ENCODE measurements around the gene ULK2.
A peak's percentile ranks its signal among the peaks of the same experiment; 100 is the strongest.
"Not testable (repeated sequence)": the region's sequence is repeated elsewhere in the genome, so short reads cannot be mapped to it uniquely, and the experiment has no call there.

Gene ULK2

DNA sequence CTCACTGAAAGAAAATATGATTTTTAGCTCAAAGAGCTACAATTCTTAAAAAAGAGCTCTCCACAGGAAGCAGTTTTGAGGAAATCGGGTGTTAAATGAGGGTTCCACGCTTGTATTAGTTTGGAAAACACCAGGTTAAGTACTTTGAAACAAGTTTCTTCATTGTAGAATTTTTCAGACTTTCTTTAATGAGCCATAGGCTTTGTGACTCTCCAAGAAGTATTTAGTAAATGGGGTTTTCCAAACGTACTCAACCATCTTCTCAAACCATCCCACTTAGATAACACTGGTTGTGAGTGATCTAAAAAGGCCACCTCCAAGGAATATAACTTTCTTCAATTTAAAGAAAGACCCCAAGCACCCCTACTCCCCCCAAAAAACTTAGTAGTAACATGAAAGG, 2.7 kb downstream of the ULK2 start:
- DNase-seq (ENCODE audit: low read depth), result no peak

DNA sequence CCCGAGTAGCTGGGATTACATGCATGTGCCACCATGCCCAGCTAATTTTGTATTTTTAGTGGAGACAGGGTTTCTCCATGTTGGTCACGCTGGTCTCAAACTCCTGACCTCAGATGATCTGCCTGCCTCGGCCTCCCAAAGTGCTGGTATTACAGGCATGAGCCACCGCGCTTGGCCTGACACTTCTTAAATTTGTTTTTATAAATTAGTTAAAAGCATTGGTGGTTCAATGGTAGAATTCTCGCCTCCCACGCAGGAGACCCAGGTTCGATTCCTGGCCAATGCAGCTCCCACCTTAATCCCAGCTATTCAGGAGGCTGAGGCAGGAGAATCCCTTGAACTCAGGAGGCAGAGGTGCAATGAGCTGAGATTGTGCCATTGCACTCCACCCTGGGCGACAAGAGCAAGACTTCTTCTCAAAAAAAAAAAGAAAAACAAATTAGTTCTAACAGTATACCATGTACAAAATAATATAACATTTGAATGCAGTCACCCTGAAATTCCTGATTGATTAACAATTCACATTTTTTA, 7.0 kb downstream of the ULK2 start:
- DNase-seq (ENCODE audit: low read depth), result not testable (repeated sequence)

DNA sequence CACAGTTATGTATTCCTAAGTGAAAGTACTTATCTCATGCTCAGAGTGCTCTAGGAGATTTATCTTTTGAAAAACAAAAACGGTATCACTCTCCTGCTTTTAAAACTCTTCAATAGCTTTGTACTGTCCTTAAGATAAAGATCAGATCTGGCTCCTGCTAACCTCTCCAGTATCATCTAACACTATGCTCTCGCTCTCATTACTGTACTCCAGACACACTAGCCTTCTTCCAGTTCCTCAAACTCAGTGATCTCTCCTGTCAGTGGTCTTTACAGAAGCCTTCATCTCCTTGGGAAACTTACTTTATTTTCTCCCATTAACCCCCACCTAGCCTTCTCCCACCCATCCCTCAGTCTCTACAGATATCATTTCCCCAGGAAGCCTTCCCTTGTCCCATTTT, 10.1 kb downstream of the ULK2 start:
- DNase-seq (ENCODE audit: low read depth), result no peak

DNA sequence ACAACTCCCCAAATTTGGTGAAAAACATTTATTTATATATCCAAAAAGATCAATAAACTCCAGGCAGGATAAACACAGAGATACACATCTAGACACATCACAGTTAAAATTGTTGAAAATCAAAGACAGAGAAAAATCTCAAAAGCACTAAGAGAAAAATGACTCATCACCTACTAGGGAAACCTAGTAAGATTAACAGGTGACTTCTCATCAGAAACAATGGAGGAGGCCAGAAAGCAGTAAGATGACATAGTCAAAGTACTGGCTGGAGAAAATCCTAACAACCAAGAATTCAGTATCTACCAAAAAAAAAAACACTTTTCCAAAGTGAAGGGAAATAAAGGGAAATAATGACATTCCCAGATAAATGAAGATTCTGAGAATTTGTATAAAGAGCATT, 33.8 kb downstream of the ULK2 start:
- DNase-seq (ENCODE audit: low read depth), result no peak

DNA sequence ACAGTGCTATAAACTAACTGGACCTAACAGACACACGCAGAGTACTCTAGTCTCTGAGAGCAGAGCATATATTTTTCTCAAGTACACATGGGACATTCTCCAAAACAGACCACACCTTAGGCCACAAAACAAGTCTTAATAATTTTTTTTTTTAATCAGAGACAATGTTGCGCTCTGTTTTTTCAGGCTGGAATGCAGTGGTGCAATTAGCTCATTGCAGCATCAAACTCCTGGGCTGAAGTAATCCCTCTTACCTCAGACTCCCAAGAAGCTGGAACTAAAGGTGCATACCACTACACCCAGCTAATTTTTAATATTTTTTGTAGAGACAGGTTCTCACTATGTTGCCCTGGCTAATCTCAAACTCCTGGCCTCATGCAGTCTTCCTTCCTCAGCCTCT, 37.7 kb downstream of the ULK2 start:
- DNase-seq (ENCODE audit: low read depth), result no peak

DNA sequence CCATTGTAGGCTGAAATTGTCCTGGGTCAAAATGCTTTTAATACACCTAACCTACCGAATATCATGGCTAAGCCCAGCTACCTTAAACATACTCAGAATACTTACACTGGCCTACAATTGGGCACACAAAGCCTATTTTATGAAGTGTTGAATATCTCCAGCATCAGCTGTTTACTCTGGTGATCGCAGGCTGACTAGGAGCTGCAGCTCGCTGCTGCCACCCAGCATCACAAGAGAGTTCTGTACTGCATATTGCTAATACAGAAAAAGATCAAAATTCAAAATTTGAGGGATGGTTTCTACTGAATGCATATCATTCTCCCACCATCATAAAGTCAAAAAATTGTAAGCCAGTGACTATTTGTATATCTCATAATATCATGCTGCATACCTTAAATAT, 55.3 kb downstream of the ULK2 start:
- DNase-seq (ENCODE audit: low read depth), result no peak

DNA sequence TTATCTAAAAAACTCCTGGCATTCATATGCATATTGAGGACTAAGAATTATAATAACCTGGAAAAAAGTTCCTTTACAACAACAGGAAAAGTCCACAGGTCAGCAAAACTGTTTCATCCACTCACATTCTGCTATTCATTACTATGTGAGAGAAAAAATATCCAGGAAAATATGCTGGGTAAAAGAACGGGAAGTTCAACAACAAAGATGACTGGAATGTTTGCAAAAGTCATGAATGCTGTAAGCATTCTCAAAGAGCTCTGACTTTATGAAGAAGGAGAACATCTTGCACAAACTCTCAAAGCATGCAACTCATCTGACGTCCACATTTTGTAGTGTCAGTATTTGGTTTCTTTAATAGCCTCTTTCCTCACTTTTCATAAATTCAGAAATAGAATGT, 62.7 kb downstream of the ULK2 start:
- no peak for DNase-seq (ENCODE audit: low read depth)

DNA sequence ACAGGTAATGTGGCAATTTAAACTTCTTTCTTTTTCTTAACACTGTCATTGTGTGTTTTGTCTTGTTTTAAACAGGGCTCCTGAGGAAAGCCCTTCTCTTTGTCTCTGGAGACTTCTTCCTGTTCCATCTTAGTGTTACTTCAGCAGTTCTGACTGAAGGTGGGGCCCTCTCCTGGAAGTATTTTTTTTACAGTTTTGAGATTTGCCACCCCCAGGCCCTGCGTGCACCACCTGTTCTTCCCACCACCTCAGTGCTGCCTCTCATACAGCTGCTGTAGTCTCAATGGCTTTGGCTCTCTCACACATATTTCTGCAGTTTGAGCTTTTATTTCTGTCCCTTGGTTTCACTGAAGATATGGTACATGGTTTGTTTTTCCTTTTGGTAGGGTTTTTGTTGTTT, 67.2 kb downstream of the ULK2 start:
- DNase-seq (ENCODE audit: low read depth), result no peak

DNA sequence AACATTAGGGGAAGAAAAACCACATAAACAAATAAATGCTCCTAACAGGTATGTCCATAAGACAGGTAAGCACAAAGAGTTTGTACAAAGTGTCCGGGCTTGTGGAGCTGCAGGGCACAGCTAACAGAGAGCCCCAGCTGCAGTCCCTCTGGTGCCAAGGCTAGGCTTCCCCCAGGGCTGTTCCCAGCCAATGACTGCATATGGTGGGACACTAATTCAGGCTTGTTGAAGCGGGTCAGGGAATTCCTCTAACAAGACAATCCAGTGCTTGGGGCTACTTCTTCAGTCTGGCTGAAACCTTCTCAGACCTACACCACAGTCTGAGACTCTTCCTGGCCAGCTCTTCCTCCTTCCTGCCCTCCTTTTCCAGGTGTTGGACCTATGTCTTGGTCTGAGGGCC, 67.9 kb downstream of the ULK2 start:
- no peak for DNase-seq (ENCODE audit: low read depth)

DNA sequence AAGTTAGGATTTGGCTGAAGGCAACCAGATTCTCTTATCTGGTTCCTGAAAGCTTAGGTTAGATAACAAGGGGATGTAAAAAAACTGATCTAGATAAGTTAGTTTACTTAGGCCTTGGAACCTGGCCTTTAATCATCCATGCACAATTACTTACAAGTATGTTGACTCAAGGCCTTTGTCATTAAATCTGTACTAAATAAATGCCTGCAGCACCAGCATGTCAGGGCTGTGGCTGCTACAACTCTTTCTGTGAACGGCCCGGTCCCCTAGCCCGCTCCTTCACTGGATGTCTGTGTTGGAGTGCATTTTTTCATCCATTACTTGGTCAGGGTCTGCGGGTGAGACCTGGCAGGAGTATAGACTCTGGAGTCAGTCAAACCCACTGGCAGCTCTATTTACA, 71.3 kb downstream of the ULK2 start:
- DNase-seq (ENCODE audit: low read depth), result no peak

DNA sequence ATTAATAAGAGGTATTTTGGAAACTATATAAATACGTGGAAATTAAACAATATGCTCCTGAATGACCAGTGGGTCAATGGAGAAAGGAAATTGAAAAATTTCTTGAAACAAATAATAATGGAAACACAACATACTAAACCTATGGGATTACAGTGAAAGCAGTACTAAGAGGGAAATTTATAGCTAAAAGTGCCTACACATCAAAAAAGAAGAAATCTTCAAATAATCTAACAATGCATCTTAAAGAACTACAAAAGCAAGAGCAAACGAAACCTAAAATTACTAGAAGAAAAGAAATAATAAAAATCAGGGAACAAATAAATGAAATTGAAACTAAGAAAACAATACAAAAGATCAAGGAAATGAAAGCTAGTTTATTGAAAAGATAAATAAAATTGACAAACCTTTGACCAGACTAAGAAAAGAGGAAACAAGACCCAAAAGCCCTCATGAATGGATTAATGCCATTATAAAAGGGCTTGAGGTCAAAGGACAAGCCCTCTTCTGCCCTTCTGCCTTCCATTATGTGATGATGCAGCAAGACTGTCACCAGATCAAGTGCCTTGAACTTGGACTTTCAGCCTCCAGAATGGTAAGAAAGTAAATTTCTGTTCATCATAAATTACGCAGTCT, 75.7 kb downstream of the ULK2 start:
- no peak for DNase-seq (ENCODE audit: low read depth)

DNA sequence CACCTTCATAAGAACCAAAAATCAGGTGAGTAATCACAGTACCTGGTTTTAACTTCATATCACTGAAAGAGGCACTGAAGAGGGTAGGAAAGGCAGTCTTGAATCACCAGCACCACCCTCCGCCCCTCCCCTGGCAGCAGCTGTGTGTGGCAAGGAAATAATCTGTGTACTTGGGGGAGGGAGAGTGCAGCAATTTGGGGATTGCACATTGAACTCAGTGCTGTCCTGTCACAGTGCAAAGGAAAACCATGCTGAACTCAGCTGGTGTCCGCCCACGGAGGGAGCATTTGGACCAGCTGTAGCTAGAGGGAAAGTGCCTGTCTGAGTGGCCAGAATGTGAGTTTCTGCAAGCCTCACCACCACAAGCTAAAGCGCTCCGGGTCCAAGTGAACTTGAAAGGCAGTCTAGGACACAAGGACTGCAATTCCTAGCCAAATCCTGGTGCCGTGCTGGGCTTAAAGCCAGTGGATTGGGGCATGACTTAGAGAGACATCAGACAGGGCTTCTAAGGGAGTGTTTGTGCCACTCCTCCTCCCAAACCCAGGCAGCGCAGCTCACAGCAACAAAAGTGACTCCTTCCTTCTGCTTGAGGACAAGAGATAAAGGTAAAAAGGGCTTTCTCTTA, 79.9 kb downstream of the ULK2 start:
- no peak for DNase-seq (ENCODE audit: low read depth)

DNA sequence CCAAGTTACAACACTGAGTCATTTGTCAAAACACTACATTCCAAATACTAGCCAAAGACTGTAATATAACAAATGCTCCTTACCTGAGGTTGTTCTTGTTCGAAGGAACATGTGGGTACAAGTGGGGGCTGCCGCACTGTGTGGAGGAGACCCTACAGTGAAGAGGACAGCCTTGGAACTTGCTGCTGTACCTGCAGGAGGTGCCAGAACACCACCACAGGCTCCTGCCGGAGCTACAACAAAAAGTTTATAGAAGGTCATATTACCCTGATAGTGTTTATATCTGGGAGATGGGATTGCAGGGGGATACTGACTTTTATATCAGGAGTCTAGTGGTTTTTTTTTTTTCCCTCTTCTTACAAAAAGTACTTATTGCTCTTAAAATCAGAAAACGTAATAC, 81.9 kb downstream of the ULK2 start:
- DNase-seq (ENCODE audit: low read depth), result no peak

DNA sequence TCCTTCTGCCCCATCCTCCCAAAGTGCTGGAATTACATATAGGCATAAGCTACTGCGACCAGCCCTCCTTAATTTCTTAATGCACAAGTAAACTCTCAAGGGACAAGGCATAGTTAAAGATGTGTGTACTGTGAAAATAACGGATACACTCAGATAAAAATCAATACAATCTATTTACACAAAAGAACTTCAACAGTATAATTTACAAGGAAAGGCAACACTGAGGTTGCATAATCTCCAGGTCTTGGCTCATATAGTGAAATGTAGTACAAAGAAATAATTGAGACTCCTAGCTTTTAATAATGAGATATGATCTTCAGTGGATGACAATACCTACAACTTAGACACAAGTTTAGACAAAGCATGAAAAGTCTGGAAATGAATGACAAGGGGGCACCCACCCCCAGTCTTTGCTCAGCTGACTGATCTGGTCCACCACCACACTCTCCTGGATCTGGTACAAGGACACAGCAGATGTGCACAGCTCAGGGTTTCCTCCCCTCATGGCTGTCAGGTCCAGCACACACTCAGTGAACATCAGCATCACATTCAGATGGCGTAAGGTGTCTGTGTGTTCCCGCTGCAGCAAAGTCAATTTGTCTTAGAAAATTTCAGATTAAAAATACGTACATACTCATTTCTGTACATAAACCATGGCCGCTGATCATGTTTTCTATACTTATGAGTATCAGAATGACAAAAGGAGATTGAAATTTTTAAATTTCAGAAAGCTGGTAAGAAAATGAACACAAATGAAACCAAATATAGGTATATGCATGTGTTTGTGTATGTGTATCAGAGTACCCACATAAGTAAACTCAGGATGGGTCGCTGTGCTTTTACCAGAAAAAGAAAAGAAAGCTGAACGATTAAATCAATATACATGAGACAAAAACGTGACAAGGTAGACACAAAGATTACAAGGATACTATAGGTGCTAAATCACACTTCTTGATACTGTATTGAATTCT, 86.0 kb downstream of the ULK2 start:
- no peak for DNase-seq (ENCODE audit: low read depth)

DNA sequence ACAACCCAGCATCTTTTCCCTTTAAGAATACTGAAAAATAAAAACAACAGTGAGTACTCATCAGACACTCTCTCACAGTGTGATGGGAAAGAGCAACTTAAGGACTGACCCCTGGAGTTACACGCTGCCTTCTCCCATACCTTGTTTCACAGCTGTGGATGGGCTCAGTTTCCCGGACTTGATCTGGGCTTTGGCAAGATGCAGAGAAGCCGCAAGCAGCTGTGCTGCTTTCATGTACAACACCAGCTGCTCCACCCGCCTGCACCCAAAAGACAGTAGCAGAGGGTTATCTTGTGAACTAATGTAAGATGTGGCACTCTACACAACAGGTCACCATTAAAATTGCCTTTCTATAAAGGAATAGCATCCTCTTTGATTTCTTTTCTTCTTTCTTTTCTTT, 86.9 kb downstream of the ULK2 start:
- no peak for DNase-seq (ENCODE audit: low read depth)

DNA sequence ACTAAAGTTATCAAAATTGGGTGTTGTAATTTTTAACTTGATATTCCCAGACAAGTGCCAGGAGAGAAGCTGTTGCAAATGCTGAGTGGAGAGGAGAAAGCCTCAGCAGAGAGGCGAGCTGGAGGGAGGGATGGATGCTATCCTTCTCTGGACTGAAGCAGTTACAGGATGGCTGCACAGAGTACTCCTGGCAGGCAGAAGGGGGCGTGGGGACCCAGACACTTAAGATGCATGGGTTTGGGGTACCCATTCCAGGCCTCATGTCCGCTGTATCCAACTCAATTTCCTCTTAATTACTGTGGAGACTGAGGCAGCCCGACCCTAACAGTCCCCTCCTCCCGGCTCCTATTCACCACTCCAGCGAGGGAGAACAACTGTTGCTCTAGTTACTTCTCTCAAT, 94.2 kb downstream of the ULK2 start:
- DNase-seq (ENCODE audit: low read depth), result no peak

DNA sequence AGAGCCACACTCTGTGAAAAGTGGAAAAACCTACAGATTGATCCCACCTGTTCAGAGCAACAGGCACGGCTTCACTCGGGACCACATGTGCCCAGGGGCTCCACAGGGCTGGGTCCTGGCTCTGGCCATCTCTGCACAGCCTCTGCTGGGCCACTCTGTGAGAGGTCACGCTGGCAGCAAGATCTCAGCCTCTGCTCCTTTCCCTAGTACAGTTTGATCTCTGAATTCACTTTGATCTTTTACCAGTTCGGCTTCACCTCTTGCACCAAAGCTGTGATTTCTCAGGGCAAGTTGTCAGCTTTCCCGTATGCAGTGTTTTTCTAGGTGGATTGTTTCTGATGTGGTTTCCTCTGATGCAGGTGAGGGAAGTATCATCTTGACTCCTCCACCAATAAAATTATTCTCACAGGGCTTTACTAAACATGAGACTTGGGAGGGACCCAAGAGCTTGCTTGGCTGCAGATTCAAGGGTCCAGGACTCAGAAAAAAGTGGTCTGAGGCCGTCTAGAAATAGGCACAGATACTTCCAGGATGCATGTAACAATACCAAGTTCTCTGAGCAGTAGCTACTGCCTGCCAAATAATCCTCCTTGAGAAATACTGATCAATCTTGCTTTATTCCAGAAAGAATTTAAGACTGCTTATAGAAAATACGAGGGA, 95.6 kb downstream of the ULK2 start:
- DNase-seq (ENCODE audit: low read depth), result no peak

DNA sequence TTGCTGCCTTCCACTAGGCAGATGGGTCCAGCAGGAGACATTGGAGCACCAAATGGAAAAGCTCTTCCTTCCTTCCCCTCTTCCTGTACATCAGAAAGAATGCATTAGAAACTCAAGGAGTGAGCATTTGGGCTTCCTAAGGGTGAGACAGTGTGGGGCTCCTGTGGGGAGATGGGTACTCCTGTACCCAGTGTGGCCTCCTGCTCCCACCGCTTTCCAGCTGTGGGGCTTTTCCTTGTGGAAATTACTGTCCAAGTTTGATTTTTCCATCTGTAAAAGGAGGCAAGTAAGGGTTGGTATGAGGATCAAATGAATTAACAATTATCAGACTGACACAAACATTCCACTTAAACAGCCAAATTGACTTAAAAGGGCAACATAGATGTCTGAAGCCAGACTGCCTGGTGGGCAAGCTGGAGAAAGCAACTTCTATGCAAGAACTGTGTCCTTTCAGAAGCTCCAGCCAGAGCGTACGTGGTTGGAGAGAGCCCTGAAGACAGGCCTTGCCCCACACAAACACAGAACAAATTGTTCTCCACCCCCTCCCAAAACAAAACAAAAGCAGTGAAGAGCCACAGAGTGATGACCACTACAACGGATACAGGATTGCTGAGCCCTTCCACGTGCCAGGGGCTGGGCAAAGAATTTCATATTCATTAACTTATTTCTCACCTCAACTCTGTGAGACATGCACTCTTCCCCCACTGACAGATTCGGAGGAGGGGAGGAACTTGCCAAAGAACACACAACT, 96.6 kb downstream of the ULK2 start:
- DNase-seq (ENCODE audit: low read depth), result no peak

DNA sequence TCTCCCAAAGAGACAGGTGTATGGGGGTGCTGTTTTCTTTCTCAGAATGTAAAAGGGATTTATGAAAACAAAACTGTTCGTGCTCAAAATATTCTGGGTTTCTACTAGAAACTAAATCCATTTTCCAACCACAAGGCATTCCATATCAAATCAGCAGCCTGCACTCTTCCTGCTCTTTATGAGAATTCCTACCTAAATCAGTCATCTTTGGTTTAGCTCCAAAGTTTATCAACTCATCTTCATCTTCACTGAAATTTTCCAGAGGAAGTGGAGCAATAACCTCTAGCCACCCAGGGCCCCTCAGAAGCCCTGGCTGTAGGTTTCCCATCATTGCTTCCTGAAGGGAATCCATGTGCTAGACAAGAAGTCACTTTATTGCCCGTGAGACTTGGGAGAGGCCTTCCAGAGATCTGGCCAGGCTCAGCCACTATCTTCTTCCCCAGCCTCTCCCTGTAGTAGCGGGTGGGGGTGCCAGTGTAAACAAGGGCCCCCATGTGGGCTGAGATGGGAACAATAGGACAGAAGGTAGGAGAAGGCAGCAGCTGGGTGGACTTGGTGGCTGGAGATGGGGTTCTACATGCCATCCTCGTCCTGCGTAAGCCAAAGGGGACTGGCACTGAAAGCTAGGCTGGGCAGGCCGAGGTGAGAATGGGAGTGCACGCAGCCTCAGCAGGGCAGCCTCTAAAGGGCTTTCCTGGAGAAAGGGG, 97.6 kb downstream of the ULK2 start:
- peak; percentile 70 for DNase-seq (ENCODE audit: low read depth)

DNA sequence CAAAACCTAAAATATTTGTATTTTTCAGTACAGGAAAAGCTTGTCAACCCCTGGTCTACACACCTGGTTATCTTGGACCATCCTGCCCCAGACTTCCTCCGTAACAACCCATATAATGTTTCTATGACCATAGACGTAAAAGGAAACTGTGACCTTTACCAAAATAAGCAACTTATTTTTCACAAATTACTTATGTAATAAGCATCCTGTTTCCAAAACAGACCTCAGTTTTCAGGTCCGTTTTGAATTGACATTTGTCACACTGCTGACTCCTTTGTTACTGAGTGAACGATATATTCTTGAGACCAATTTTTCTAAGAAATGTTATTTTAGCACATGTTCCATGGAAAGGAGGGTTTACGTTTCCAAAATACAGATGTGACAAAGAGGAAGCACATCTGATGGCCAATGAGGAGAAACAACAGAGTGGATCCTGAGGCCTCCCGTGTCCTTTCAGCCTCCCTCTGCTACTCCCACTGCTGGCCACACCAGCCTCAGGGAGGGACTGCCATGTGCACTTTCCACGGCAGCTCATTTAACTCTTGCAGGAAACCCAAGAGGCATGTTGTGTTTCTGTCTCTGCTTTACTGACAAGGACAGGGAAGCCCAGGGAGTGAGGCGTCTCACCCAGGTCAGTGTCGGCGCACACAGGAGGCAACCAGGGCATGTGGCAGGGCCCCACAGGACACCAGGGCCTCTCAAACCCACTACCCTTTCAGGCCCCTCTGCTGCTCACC, 99.5 kb downstream of the ULK2 start:
- DNase-seq (ENCODE audit: low read depth), result no peak

All from HS-5 (cell line).